NCI-H2107 treated with DMSO at 0.1 percent for 48 hours (cell line): ENCODE data around the gene CDH4.
"Not testable (repeated sequence)": the region's sequence is repeated elsewhere in the genome, so short reads cannot be mapped to it uniquely, and the experiment has no call there.

ENCODE experiments used
- DNase-seq: peaks from one replicate; lab custom pipeline; 2025; ENCODE audit not compliant: unreplicated experiment; lab: John Stamatoyannopoulos, UW

The CDH4 gene

DNA sequence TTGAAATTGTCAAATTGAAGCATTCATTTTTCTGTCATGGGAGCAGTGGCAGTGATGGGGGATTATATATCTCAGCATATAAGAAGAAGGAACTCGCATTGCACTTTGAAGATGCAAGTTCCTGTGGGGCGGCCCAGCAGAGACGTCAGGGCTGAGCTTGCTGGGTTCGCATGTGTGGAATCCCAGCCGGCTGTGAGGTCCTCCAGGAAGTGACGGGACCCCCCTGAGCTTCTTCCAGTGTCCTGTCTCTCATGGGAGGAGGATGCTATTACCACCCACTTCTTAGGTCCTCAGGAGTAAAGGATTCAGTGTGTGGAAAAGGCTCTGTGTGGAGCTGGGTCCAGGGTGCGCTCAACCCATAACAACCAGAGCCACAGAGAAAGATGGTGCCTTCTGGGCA, 201.2 kb downstream of the CDH4 start:
- DNase-seq = no peak

DNA sequence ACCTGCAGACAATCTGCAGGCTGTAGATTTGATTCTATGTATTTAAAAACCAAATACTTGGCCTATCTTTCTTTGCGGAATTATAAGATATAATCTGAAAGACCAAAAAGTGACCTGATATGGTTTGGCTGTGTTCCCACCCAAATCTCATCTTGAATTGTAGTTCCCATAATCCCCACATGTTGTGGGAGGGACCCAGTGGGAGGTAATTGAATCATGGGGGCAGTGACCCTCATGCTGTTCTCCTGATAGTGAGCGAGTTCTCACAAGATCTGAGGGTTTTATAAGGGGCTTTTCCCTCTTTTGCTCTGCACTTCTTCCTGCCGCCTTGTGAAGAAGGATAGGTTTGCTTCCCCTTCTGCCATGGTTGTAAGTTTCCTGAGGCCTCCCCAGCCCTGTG, 201.6 kb downstream of the CDH4 start:
- DNase-seq = not testable (repeated sequence)

DNA sequence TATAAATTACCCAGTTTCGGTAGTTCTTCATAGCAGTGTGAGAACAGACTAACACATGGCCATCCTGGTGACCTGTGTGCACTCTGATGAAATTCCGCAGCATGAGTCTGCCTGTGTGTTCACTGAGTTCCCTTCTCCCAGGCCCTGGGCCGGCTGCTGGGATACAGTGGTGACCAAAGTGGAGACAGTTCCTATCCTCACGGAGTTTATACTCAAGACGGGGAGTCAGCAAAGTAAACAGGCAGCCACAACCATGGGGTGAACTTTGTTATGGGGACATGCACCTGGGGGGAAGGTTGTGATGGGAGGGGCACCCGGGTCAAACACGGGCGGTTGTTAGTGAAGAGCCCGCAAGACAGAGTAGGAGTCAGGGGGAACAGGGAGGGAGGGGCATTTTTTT, 202.0 kb downstream of the CDH4 start:
- no peak for DNase-seq

DNA sequence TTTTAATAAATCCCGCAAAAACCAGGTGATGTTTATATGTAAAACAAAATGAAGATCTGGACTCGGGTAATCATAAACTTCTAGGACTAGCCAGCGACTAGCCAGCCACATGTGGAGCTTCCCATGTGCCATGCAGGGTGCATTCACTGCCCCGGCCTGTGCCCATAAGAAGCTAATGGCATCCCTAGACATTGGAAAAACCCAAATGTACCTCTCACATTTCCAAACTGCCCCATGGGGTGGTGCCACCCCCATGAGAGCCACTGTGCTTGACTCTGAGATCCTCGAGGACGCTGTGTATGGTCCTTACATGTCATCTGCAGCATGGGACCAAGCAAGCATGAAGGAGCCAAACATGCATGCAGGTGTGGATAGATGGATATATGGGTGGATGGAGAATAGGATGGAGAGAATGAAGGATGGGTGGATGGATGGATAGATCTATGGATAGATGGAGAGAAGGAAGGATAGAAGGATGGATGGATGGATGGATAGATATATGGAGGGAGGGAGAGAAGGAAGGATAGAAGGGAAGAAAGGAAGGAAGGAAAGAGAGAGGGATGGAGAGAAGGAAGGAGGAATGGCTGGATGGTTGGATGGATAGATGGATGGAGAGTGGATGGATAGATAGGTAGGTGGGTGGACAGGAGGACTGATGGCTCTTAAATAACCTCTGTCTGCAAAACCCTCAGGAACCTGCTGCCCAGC, 203.6 kb downstream of the CDH4 start:
- no peak for DNase-seq

DNA sequence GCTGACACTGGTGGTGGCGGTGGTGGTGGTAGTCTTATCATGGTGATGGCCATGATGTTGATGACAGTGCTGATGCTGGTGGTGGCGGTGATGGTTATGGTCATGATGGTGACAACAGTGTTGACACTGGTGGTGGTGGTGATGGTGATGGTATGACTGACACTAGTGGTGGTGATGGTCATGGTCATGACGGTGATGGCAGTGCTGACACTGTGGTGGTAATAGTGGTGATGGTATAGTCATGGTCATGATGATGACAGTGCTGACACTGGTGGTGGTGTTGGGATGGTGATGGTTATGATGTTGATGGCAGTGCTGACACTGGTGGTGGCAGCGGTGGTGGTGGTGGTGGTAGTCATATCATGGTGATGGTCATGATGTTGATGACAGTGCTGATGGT, 205.7 kb downstream of the CDH4 start:
- DNase-seq = no peak

DNA sequence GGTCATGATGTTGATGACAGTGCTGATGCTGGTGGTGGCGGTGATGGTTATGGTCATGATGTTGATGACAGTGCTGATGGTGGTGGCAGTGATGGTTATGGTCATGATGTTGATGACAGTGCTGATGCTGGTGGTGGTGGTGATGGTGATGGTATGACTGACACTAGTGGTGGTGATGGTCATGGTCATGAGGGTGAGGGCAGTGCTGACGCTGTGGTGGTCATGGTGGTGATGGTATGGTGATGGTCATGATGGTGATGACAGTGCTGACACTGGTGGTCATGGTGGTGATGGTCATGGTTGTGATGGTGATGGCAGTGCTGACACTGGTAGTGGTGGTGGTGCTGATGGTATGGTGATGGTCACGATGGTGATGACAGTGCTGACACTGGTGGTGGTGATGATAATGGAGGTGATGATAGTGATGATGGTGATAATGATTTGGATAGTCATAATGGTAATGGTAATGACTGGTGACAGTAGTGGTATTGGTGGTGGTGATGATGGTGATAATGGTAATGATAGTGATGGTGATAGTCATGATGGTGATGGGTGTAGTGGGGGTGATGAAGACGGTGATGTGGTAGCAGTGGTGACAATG, 206.2 kb downstream of the CDH4 start:
- no peak for DNase-seq

DNA sequence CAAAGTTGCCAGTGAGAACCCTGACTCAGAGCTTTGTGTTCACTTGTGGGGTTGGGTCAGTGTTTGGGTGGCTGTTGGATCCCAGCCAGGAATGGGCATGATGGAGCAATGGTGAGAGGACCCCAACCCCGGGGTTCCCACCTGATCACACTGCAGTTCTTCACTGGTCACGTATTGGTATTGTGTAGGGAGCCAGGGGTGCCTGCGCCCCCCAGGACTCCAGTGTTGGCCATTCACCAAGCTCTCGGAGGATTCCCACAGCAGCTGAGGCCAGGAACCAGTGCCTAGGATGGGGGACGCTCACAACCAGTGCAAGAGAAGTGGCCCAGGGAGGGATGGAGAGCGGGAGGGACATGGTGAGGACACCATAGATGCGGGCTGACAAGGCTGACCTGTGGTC, 207.2 kb downstream of the CDH4 start:
- no peak for DNase-seq

DNA sequence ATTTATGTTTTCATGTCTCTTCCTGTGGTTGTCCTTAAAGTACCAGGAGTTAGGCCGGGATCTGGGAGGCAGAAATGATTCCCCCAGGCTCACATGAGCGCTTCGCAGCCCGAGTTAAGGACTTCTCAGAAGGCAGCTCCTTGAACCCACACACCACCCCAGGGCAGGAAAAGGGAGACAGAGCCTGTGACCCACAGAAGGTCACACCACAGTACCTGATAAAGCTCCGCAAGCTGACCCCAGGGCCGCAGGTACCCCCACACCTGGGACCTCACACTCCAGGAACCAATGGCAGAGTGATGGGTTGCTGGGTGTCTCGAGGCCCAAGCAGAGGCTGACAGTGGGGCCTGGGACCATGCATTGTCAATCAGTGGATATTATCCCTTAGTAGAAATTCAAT, 207.6 kb downstream of the CDH4 start:
- DNase-seq = no peak

DNA sequence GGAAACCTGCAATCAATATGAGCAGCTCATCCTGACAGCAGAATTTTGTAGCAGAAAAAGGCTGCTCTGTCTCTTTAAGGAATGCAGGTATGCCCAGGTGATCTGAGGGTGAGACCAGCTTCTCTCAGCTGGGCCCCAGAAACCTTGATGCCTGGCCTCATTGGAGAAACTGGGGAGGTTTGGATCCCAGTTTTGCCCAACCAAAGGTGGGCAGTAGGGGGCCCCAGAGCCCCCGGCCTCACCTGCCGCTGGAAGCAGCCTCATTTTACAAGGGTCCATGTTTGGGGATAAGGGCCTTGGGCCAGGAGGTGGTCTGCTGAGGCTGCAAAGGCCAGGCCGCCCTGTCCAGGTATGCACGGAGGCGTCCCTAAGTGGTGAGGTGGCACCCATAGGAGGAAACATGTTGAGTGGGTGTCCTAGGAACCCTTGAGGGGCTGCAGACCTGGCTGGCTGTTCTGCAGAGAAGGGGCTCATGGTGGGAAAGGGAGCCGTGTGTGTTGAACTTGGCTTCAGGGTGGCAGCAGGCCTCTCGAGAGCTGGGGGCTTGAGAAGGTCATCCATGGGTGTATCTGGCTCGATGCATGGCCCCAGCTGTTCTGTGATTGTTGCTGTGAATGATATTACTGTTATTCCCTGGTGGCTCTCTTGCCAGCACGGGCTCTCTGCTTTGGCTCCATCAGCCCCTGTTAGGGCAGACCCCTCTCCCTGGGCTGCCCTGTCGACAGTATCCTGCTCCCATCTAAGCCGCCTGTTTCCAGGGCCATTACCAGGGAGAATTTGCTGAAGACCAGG, 208.4 kb downstream of the CDH4 start:
- no peak for DNase-seq

DNA sequence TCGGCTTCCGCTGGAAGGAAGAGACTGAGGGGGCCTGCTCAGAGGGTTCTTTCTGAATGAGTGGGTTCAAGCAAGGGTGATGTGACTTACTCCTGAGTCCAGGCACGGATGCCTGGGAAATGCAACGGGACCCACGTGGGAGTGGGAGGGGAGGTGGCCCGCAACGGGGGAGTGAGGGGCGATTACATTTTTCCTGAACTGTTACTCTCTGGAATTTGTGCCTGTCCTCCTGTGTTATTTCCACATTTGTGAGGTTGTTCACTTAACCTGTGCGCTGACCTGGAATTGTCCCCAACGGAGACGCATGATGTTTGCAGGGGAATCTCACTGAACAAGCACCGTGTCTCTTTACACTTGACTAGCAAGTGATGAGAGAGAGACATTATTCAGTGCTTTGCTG, 209.4 kb downstream of the CDH4 start:
- DNase-seq = no peak

DNA sequence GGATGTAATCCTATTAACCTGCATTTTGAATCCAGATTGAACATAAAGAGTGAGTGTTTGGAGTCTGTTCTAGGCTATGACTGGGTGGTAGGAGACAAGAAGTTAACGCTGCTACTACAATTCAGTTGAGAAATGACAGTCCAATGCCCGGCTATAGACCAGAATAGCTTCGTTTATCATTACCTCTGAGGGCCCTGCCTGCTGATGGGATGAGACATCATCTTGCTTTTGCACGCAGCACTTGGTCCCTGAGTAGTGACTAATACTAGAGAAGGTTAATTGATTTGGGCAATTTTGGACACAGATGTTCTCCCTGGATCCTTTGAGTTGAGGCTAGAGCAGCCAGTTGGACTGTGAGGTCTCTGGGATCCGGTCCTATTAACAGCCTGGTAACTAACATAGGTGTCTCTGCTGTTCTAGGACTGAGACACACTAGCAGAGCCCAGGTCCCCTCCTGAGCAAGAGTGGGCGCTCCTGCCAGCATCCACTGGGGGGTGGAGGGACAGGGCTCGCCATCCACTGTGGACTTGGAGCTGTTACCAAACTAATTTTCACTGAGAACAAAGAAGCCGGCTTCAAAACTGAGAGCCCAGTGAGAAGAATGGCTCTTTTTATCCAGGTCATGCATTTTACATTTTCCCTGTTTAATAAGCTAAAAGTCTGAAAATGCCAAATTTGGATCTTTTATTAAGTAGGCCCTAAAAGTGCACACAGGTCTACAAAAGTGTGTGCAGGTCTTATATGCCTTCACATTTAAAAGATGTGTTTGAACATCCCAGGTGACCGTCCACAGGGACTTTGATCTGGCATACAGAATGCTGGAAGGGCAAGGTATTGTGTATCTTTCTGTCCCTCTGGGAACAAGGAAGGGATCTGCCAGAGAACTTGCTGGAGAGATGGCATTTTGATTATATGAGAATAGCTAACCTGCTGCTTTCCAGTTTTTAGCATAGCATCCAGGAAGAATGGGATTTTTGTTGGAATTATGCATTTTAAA, 212.5 kb downstream of the CDH4 start:
- no peak for DNase-seq

DNA sequence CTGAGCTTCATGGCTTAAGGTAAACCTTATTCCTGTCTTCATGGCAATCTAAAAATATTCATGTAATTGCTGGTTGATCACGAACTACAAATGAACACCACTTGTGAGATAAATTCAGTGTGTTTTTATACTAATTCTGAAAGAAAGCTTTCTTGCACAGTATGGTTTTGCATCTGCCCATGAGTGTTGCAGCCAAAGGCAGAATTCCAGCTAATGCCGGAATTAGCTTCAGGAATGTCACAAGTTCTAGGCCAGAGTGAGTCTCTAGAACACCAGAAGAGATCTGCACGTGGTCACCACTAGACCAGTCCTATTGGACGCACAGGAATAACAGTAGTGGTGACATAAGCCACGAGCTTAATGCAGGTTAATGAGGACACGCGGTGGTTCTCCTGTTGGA, 223.7 kb downstream of the CDH4 start:
- DNase-seq = no peak

DNA sequence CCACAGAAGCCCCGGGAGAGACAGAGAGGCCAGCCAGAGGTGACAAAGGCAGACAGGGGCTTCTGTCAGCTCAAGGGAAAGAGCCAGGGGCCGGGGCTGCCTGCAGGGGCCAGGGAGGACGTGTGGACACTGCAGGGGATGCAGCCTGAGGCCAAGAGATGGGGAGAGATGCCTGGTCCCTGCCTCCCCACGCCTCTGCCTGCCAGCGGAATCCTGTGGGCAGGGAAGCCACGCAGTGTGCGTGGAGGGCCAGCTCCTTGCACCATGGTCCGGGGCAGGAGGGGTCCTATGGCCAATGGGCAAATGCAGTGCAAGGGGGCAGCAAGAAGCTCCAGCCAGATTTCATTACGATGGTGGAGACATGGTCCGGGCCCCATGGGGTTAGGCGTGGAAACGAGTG, 224.9 kb downstream of the CDH4 start:
- DNase-seq = no peak

DNA sequence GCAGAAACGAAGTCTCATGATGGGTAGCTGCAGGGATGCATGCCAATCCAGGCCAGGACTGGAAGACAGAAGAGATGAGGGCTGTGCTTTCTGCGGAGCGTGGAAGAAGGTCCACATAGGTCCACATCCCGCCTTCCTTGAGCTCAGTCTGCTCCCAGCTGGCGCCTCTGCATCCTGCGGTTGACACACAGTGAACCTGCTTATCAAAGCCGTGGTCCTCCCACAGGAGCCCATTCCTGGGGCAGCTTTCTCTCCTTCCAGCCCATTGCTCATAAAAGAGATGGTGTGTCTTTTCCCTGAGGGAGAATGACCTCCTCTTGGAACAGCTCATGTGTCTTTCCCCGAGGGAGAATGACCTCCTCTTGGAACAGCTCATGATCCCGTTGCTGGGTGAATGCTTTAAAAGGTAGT, 225.4 kb downstream of the CDH4 start:
- DNase-seq = no peak

DNA sequence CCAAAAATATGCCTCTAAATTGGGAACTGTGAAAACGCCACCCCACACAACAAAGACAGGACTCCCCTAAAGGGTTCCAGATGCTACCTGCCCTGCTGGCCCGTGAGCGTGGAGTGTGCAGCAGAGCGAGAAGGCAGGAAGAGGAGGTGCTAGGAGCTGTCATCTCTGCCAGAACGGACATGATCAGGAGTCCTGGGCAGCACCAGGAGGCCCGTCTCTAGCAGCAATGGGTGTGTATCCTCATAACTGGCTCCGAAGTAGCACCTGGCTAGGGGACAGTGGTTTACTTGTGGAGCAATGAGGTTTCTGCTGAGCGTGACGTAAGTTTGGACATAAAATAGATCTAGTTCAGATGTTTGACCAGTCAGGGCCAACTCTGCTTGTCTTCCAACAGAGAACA, 226.0 kb downstream of the CDH4 start:
- DNase-seq = no peak

DNA sequence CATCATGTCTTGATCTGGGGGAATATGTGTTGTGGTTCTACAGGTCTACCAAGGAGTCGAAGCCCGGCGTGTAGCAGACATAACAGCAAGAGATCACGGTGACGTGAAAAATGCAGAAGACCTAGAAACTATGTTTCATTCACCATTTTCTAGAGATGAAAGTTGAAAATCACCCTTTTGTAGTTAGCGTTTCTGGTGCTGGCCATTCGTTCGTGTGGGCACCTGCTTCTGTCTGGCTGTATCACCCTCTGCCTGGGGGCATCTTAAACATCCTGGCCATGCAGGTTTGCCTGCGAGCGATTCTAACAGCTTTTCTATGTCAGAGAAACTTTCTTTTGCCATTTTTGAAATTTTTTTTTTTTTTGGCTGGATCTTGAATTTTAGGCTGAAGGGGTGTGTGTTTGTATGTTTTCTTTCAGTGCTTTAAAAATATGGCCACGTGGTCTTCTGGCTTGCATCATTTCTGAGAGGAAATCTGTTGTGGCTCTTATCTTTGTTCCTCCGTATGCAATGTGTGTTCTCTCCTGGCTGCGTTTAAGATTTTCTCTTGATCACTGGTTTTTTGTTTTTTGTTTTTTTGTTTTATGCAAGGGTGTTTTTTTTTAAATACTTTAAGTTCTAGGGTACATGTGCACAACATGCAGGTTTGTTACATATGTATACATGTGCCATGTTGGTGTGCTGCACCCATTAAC, 226.7 kb downstream of the CDH4 start:
- no peak for DNase-seq

DNA sequence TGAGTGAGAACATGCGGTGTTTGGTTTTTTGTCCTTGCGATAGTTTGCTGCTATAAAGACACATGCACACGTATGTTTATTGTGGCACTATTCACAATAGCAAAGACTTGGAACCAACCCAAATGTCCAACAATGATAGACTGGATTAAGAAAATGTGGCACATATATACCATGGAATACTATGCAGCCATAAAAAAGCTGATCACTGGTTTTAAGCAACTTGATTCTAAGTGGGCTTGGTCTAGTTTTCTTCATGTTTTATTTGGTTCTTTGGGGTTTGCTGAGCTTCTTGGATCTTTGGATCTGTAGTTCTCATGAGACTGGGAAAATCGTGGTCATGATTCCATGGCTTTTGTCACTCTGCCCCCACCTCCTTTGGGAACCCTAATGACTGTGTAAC, 227.4 kb downstream of the CDH4 start:
- not testable (repeated sequence) for DNase-seq

DNA sequence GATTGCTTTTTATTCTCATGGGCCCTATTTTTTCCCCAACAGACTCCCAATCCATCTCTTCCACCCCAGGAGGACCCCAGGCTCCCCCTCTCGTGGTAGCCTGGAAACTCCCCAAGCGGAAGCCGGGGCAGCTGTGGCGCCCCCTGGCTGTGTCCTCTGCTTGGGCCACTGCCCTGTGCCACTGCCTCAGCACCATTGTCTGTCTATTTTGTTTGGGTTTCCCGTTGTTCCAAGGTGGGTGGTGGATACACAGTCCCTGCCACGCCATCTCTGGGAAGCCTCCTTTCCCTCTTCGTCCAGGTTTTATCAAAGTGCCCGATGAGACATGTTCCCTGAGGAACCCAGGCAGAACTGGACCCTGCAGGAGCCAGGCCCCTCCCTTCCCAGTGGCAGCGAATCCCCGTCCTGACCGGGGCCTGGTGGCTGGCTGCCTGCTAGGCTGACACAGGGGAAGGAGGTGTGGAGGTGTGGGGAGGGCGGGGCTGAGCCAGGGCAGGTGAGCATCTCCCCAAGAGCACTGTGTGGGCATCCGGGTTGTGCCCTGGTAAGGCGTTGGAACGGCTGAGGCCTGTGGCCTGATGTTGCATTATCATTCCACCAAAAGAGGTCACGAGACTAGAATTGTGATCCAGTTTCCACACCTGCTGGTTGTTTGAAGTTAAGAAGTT, 228.2 kb downstream of the CDH4 start:
- DNase-seq = no peak

DNA sequence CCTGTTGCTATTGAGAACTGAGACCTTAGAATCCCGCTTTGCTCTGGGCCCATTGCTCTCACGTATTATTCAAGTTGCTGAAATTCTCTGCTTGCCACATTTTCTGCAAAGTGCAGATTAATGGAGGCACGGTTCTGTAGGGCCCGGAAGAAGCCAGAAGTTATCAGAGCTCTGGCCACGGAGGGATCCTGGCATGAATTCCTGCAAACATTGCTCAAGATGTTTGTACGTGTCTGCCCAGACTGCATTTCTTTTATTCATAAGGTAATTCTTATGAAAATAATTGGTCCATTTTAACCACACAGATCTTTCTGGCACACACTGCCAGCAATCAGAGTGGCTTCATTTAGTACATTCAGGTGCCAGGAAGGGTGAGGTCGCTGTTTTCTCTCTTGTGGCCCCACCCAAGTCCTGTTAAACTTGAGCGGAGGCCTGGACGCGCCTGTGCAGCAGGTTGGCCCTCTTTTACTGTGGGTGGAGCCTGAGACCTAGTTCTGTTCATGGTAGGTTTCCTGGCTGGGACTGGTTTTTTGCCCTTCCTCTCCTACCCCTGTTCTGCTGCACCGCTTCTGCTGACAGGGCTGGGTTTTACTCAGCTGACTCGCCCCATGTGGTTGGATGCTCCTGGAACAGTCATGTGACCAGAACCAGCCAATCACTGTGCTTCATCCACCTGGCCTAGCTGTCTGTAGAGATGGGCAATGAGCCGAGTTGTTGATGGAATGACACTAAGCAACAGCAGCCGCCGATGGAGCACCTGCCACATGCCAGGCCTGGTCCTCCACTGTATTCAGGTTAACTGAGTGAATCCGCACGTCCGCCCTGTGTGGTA, 230.2 kb downstream of the CDH4 start:
- no peak for DNase-seq
